Liver (tissue), 3 donors: ENCODE results near the gene AQP10.

Experiments
- GABPA ChIP-seq, 2 donors: IDR thresholded peaks in 1 of 2; conservative IDR thresholded peaks in 1 of 2; 2 replicates each; pipeline ENCODE4 v1.6.1; 2016; ENCODE audit warnings: antibody characterized with exemption in 2 of 2, mild to moderate bottlenecking in 1 of 2, moderate library complexity in 1 of 2
- JUND ChIP-seq, 2 donors: IDR thresholded peaks; 2 replicates each; pipeline ENCODE4 v1.6.1; 2016; ENCODE audit warnings: antibody characterized with exemption in 2 of 2
- TAF1 ChIP-seq: conservative IDR thresholded peaks from 2 replicates; pipeline ENCODE4 v1.6.1; 2016; ENCODE audit warnings: antibody characterized with exemption, mild to moderate bottlenecking
- TF ChIP-seq, protein P1 (sequence below): fragments of 150-350 bp; IDR thresholded peaks from 2 replicates; pipeline ENCODE4 v1.5.1; 2017; ENCODE audit warnings: improper control_type of control experiment, low read depth, low read length; ENCODE audit not compliant: missing input control
- TF ChIP-seq, protein P2 (sequence below): IDR thresholded peaks from 2 replicates; pipeline ENCODE4 v1.6.1; 2016; ENCODE audit warnings: antibody characterized with exemption, mild to moderate bottlenecking
- TF ChIP-seq, protein P3 (sequence below): IDR thresholded peaks from 2 replicates; pipeline ENCODE4 v1.6.1; 2016; ENCODE audit warnings: antibody characterized with exemption
- donor health status: healthy.
- donor health status: healthy.

DNA sequence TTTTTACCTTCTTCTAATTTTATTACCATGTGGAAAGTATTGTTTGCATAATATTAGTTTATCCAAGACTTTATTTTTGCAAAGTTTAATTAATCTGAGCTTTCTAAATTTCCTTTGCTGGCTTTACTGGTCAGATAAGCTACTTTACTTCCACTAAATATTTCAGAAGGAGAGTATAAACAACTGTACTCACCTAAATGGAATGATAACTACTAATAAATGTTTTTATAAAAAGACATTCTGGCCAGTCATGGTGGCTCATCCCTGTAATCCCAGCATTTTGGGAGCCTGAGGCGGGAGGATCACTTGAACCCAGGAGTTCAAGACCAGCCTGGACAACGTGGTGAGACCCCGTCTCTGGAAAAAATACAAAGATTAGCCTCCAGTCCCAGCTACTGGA, 40.5 kb downstream of the AQP10 start:
- TF ChIP-seq, protein P1, sequence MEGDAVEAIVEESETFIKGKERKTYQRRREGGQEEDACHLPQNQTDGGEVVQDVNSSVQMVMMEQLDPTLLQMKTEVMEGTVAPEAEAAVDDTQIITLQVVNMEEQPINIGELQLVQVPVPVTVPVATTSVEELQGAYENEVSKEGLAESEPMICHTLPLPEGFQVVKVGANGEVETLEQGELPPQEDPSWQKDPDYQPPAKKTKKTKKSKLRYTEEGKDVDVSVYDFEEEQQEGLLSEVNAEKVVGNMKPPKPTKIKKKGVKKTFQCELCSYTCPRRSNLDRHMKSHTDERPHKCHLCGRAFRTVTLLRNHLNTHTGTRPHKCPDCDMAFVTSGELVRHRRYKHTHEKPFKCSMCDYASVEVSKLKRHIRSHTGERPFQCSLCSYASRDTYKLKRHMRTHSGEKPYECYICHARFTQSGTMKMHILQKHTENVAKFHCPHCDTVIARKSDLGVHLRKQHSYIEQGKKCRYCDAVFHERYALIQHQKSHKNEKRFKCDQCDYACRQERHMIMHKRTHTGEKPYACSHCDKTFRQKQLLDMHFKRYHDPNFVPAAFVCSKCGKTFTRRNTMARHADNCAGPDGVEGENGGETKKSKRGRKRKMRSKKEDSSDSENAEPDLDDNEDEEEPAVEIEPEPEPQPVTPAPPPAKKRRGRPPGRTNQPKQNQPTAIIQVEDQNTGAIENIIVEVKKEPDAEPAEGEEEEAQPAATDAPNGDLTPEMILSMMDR: no peak
- TF ChIP-seq JUND (IDR thresholded peaks at IDR 0.05) (no peak), GABPA (IDR thresholded peaks at IDR 0.05 in 1 of 2, conservative IDR thresholded peaks at IDR 0.05 in 1 of 2) (no peak), TAF1 (no peak)
- TF ChIP-seq, protein P2, sequence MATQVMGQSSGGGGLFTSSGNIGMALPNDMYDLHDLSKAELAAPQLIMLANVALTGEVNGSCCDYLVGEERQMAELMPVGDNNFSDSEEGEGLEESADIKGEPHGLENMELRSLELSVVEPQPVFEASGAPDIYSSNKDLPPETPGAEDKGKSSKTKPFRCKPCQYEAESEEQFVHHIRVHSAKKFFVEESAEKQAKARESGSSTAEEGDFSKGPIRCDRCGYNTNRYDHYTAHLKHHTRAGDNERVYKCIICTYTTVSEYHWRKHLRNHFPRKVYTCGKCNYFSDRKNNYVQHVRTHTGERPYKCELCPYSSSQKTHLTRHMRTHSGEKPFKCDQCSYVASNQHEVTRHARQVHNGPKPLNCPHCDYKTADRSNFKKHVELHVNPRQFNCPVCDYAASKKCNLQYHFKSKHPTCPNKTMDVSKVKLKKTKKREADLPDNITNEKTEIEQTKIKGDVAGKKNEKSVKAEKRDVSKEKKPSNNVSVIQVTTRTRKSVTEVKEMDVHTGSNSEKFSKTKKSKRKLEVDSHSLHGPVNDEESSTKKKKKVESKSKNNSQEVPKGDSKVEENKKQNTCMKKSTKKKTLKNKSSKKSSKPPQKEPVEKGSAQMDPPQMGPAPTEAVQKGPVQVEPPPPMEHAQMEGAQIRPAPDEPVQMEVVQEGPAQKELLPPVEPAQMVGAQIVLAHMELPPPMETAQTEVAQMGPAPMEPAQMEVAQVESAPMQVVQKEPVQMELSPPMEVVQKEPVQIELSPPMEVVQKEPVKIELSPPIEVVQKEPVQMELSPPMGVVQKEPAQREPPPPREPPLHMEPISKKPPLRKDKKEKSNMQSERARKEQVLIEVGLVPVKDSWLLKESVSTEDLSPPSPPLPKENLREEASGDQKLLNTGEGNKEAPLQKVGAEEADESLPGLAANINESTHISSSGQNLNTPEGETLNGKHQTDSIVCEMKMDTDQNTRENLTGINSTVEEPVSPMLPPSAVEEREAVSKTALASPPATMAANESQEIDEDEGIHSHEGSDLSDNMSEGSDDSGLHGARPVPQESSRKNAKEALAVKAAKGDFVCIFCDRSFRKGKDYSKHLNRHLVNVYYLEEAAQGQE: no peak
- TF ChIP-seq, protein P3, sequence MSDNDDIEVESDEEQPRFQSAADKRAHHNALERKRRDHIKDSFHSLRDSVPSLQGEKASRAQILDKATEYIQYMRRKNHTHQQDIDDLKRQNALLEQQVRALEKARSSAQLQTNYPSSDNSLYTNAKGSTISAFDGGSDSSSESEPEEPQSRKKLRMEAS: no peak
